ENCODE results near the gene S100A1.

S100A1 gene

GRCh38 chr1:153626477-153626903 lies 1.7 kb upstream of the S100A1 start:
- Histone ChIP-seq H3K23ac (ENCODE audit: low read length) (no peak overlapping the region), H2BK5ac (ENCODE audit: low read depth, low read length, poor library complexity) (peak overlapping the region; percentile 93), H3K4me1 (ENCODE audit: control insufficient read depth in 1 of 2, insufficient read depth in 2 of 2, low read length in 2 of 2) (peaks cover 25 to 27% of the 10 kb centered on the region in 2 experiments), H2BK12ac (ENCODE audit: low read length) (peak overlapping the region; percentile 47), H3K14ac (ENCODE audit: low read length) (peak overlapping the region; percentile 95), H3K18ac (ENCODE audit: low read length) (peak overlapping the region; percentile 39), H4K12ac (ENCODE audit: low read depth, low read length) (no peak overlapping the region), H3K27ac (ENCODE audit: low read depth, low read length) (peak overlapping the region; percentile 94), H3K4ac (ENCODE audit: low read depth, low read length) (peak overlapping the region; percentile 83), H2BK120ac (ENCODE audit: insufficient read depth, low read length, poor library complexity) (peak overlapping the region; percentile 73), H2AFZ (ENCODE audit: insufficient read depth, low read length, poor library complexity) (no peak overlapping the region), H3K79me1 (ENCODE audit: low read length) (peaks cover 19% of the 10 kb centered on the region), H4K8ac (ENCODE audit: low read depth, low read length) (peak overlapping the region; percentile 2), H3K4me2 (ENCODE audit: low read length) (peak overlapping the region; percentile 76), H2AK5ac (ENCODE audit: low read length) (peak overlapping the region; percentile 14), H3K36me3 (ENCODE audit: control insufficient read depth in 1 of 2, insufficient read depth in 2 of 2, low read length in 2 of 2) (peaks cover 5 to 21% of the 10 kb centered on the region in 2 experiments), H3K9ac (ENCODE audit: low read length) (peak overlapping the region; percentile 57), H3K9me3 (ENCODE audit: insufficient read depth, low read depth, low read length) (no peaks in the 10 kb centered on the region), H3K79me2 (ENCODE audit: control insufficient read depth, insufficient read depth, low read length, poor library complexity) (peaks cover 11% of the 10 kb centered on the region), H3K4me3 (ENCODE audit: low read depth, low read length) (peak overlapping the region; percentile 69), H3K27me3 (ENCODE audit: insufficient read depth, low read length) (no peaks in the 10 kb centered on the region), H4K91ac (ENCODE audit: low read depth, low read length) (peak overlapping the region; percentile 92)
- whole genome bisulfite sequencing (ENCODE audit: extremely low coverage, insufficient coverage, insufficient read length): no CpG with 5 or more reads among the region's 3 CpGs
- no peak for DNase-seq

GRCh38 chr1:153626904-153627714 lies 1.1 kb upstream of the S100A1 start, which contains the start of gene S100A13:
TSS of gene S100A13 (minus strand) at chr1:153627505. CDS start at chr1:153626472, 1,033 bp downstream.
- H2BK120ac ChIP-seq (ENCODE audit: insufficient read depth, low read length, poor library complexity): peak within 1 kb of the TSS; percentile 94
- H4K8ac ChIP-seq (ENCODE audit: low read depth, low read length): peak within 1 kb of the TSS; percentile 73
- peak within 1 kb of the TSS; percentile 94 for H3K27ac ChIP-seq (ENCODE audit: low read depth, low read length)
- peak within 1 kb of the TSS; percentile 92 for H4K91ac ChIP-seq (ENCODE audit: low read depth, low read length)
- peaks cover 11% of the 10 kb centered on the region for H3K79me2 ChIP-seq (ENCODE audit: control insufficient read depth, insufficient read depth, low read length, poor library complexity)
- peaks cover 19% of the 10 kb centered on the region for H3K79me1 ChIP-seq (ENCODE audit: low read length)
- H2AFZ ChIP-seq (ENCODE audit: insufficient read depth, low read length, poor library complexity): peak within 1 kb of the TSS; percentile 81
- H3K36me3 ChIP-seq (ENCODE audit: control insufficient read depth in 1 of 2, insufficient read depth in 2 of 2, low read length in 2 of 2): peaks cover 5 to 21% of the 10 kb centered on the region in 2 experiments
- H3K23ac ChIP-seq (ENCODE audit: low read length): no peak within 1 kb of the TSS
- H3K4ac ChIP-seq (ENCODE audit: low read depth, low read length): peak within 1 kb of the TSS; percentile 83
- H3K27me3 ChIP-seq (ENCODE audit: insufficient read depth, low read length): no peaks in the 10 kb centered on the region
- H4K12ac ChIP-seq (ENCODE audit: low read depth, low read length): peak within 1 kb of the TSS; percentile 66
- H3K4me2 ChIP-seq (ENCODE audit: low read length): peak within 1 kb of the TSS; percentile 76
- H3K4me1 ChIP-seq (ENCODE audit: control insufficient read depth in 1 of 2, insufficient read depth in 2 of 2, low read length in 2 of 2): peaks cover 25 to 27% of the 10 kb centered on the region in 2 experiments
- DNase-seq: peak; percentile 93 to 96
- H2AK5ac ChIP-seq (ENCODE audit: low read length): peak within 1 kb of the TSS; percentile 88
- H3K14ac ChIP-seq (ENCODE audit: low read length): peak within 1 kb of the TSS; percentile 95
- no peaks in the 10 kb centered on the region for H3K9me3 ChIP-seq (ENCODE audit: insufficient read depth, low read depth, low read length)
- H3K9ac ChIP-seq (ENCODE audit: low read length): peak within 1 kb of the TSS; percentile 57
- H3K4me3 ChIP-seq (ENCODE audit: low read depth, low read length): peak within 1 kb of the TSS; percentile 69
- H3K18ac ChIP-seq (ENCODE audit: low read length): peak within 1 kb of the TSS; percentile 95
- H2BK5ac ChIP-seq (ENCODE audit: low read depth, low read length, poor library complexity): peak within 1 kb of the TSS; percentile 93
- no CpG with 5 or more reads among the region's 28 CpGs for WGBS (ENCODE audit: extremely low coverage, insufficient coverage, insufficient read length)
- peak within 1 kb of the TSS; percentile 47 for H2BK12ac ChIP-seq (ENCODE audit: low read length)

DNA sequence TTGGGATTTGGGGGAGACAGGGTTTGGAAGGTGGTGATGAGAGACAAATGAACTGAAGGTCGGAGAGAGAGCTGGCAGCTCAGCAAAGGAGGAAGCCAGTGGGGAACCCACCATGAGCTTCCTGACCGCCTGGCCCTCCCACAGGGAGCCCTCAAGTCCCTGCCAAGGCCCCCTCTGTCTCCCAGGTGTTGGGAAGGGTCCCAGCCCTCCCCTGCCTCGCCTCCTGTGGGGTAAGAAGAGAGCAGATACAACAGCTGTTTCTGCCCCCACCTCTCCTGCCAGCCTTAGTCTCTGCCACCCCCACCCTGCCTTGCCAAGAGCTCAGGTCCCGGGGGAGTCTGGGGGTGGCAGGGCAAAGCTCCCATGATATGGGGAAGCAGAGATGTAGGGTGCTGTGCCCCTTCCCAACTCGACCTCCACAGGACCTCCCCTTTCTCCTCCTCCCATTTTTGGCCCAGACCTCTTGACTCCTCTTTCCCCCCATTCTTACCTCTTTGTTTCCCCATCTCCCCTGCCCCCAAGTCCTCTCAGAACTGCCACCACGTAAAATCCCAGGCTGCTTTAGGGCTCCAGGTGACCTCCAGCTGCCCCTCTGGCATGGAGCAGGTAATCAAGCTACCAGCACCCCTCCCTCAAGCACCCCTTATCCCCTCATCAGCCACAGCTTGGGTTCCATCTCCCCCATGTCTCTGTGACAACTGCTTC lies 556 bp downstream of the S100A1 start:
- DNase-seq: no peak
- H2BK5ac ChIP-seq (ENCODE audit: low read depth, low read length, poor library complexity): no peak overlapping the region
- H3K4me3 ChIP-seq (ENCODE audit: low read depth, low read length): no peak overlapping the region
- H3K23ac ChIP-seq (ENCODE audit: low read length): no peak overlapping the region
- H3K9me3 ChIP-seq (ENCODE audit: insufficient read depth, low read depth, low read length): peaks cover 4% of the 10 kb centered on the region
- WGBS (ENCODE audit: extremely low coverage, insufficient coverage, insufficient read length): no CpG with 5 or more reads among the region's 6 CpGs
- no peak overlapping the region for H3K9ac ChIP-seq (ENCODE audit: low read length)
- no peaks in the 10 kb centered on the region for H3K27me3 ChIP-seq (ENCODE audit: insufficient read depth, low read length)
- H4K8ac ChIP-seq (ENCODE audit: low read depth, low read length): no peak overlapping the region
- H2BK12ac ChIP-seq (ENCODE audit: low read length): peak overlapping the region; percentile 43
- H3K79me1 ChIP-seq (ENCODE audit: low read length): peaks cover 19% of the 10 kb centered on the region
- H3K18ac ChIP-seq (ENCODE audit: low read length): no peak overlapping the region
- no peak overlapping the region for H3K4ac ChIP-seq (ENCODE audit: low read depth, low read length)
- H3K4me2 ChIP-seq (ENCODE audit: low read length): no peak overlapping the region
- H3K14ac ChIP-seq (ENCODE audit: low read length): no peak overlapping the region
- H3K27ac ChIP-seq (ENCODE audit: low read depth, low read length): no peak overlapping the region
- peaks cover 3 to 11% of the 10 kb centered on the region in 2 experiments for H3K36me3 ChIP-seq (ENCODE audit: control insufficient read depth in 1 of 2, insufficient read depth in 2 of 2, low read length in 2 of 2)
- H3K4me1 ChIP-seq (ENCODE audit: control insufficient read depth in 1 of 2, insufficient read depth in 2 of 2, low read length in 2 of 2): peaks cover 25 to 27% of the 10 kb centered on the region in 2 experiments
- peak overlapping the region; percentile 49 for H2AK5ac ChIP-seq (ENCODE audit: low read length)
- H4K91ac ChIP-seq (ENCODE audit: low read depth, low read length): peak overlapping the region; percentile 62
- H2BK120ac ChIP-seq (ENCODE audit: insufficient read depth, low read length, poor library complexity): peak overlapping the region; percentile 4
- no peak overlapping the region for H4K12ac ChIP-seq (ENCODE audit: low read depth, low read length)
- no peak overlapping the region for H2AFZ ChIP-seq (ENCODE audit: insufficient read depth, low read length, poor library complexity)
- H3K79me2 ChIP-seq (ENCODE audit: control insufficient read depth, insufficient read depth, low read length, poor library complexity): peaks cover 11% of the 10 kb centered on the region

DNA sequence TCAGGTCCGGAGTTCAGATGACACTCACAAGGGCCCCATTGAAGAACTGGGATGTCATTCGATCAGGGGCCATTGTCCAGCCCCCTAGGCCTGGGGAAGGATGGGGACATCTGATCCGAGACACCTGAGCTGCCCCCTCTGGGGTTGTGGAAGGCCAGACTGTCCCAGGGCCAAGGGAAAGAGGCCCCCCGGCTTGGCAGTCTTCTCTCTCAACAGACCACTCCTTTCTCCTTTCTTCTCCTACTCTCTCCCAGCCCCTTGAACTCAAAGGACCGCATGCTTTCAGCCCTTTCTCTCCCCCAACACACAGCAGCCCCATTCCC lies 1.1 kb downstream of the S100A1 start:
- H2AK5ac ChIP-seq (ENCODE audit: low read length): peak overlapping the region; percentile 49
- peaks cover 25 to 27% of the 10 kb centered on the region in 2 experiments for H3K4me1 ChIP-seq (ENCODE audit: control insufficient read depth in 1 of 2, insufficient read depth in 2 of 2, low read length in 2 of 2)
- H3K27me3 ChIP-seq (ENCODE audit: insufficient read depth, low read length): no peaks in the 10 kb centered on the region
- no peak overlapping the region for H2AFZ ChIP-seq (ENCODE audit: insufficient read depth, low read length, poor library complexity)
- peaks cover 23% of the 10 kb centered on the region for H3K79me1 ChIP-seq (ENCODE audit: low read length)
- H4K91ac ChIP-seq (ENCODE audit: low read depth, low read length): peak overlapping the region; percentile 11
- H3K18ac ChIP-seq (ENCODE audit: low read length): no peak overlapping the region
- no CpG with 5 or more reads among the region's 5 CpGs for WGBS (ENCODE audit: extremely low coverage, insufficient coverage, insufficient read length)
- H3K14ac ChIP-seq (ENCODE audit: low read length): no peak overlapping the region
- H3K79me2 ChIP-seq (ENCODE audit: control insufficient read depth, insufficient read depth, low read length, poor library complexity): peaks cover 14% of the 10 kb centered on the region
- no peak overlapping the region for H3K4me2 ChIP-seq (ENCODE audit: low read length)
- H3K4me3 ChIP-seq (ENCODE audit: low read depth, low read length): no peak overlapping the region
- no peak overlapping the region for H2BK12ac ChIP-seq (ENCODE audit: low read length)
- no peak overlapping the region for H4K12ac ChIP-seq (ENCODE audit: low read depth, low read length)
- peaks cover 4% of the 10 kb centered on the region for H3K9me3 ChIP-seq (ENCODE audit: insufficient read depth, low read depth, low read length)
- DNase-seq: no peak
- H2BK120ac ChIP-seq (ENCODE audit: insufficient read depth, low read length, poor library complexity): no peak overlapping the region
- no peak overlapping the region for H4K8ac ChIP-seq (ENCODE audit: low read depth, low read length)
- no peak overlapping the region for H3K4ac ChIP-seq (ENCODE audit: low read depth, low read length)
- no peak overlapping the region for H3K23ac ChIP-seq (ENCODE audit: low read length)
- no peak overlapping the region for H3K27ac ChIP-seq (ENCODE audit: low read depth, low read length)
- H3K36me3 ChIP-seq (ENCODE audit: control insufficient read depth in 1 of 2, insufficient read depth in 2 of 2, low read length in 2 of 2): peaks cover 3 to 9% of the 10 kb centered on the region in 2 experiments
- H2BK5ac ChIP-seq (ENCODE audit: low read depth, low read length, poor library complexity): no peak overlapping the region
- no peak overlapping the region for H3K9ac ChIP-seq (ENCODE audit: low read length)

Data from trophoblast cell (in vitro differentiated cells and primary cell).